GM21526 (cell line): Measurements from ENCODE around the gene PDIA5.

ENCODE experiments used
- ATAC-seq: cut with Tn5 transposase; IDR thresholded peaks from one replicate; pipeline ENCODE4 v1.9.1; 2021; ENCODE audit warnings: moderate library complexity; ENCODE audit not compliant: unreplicated experiment, low FRiP score

PDIA5 gene

GRCh38 chr3:123068601-123069381 lies 2.0 kb downstream of the PDIA5 start:
- no peak for ATAC-seq

GRCh38 chr3:123070510-123070909 lies 3.7 kb downstream of the PDIA5 start:
- no peak for ATAC-seq

- no peak for ATAC-seq
Measured at GRCh38 chr3:123071146-123071545, 4.3 kb downstream of the PDIA5 start.

- ATAC-seq = no peak
Measured at GRCh38 chr3:123071581-123071980, 4.8 kb downstream of the PDIA5 start.

- no peak for ATAC-seq
Measured at GRCh38 chr3:123072152-123072551, 5.3 kb downstream of the PDIA5 start.

GRCh38 chr3:123072564-123072963 lies 5.7 kb downstream of the PDIA5 start:
- no peak for ATAC-seq

- ATAC-seq = no peak
Measured at GRCh38 chr3:123075359-123075758, 8.5 kb downstream of the PDIA5 start.

GRCh38 chr3:123076112-123076495 lies 9.3 kb downstream of the PDIA5 start:
- no peak for ATAC-seq

- no peak for ATAC-seq
Measured at GRCh38 chr3:123076496-123077418, 9.9 kb downstream of the PDIA5 start.

GRCh38 chr3:123078101-123078500 lies 11.3 kb downstream of the PDIA5 start:
- ATAC-seq = no peak

- ATAC-seq = no peak
Measured at GRCh38 chr3:123080864-123081562, 14.2 kb downstream of the PDIA5 start.

- no peak for ATAC-seq
Measured at GRCh38 chr3:123081718-123082369, 15.0 kb downstream of the PDIA5 start.

GRCh38 chr3:123082370-123083065 lies 15.7 kb downstream of the PDIA5 start:
- ATAC-seq = peak; percentile 71

- ATAC-seq = no peak
Measured at GRCh38 chr3:123083383-123084124, 16.7 kb downstream of the PDIA5 start.

GRCh38 chr3:123084192-123084591 lies 17.4 kb downstream of the PDIA5 start:
- ATAC-seq = no peak

GRCh38 chr3:123084738-123085237 lies 18.0 kb downstream of the PDIA5 start:
- no peak for ATAC-seq

GRCh38 chr3:123085293-123085931 lies 18.6 kb downstream of the PDIA5 start:
- ATAC-seq = no peak

GRCh38 chr3:123085932-123086627 lies 19.3 kb downstream of the PDIA5 start:
- no peak for ATAC-seq
